NCI-H446 treated with DMSO at 0.1 percent for 48 hours (cell line): ENCODE data around the gene NUDT14.

Source experiments
- DNase-seq: peaks from one replicate; lab custom pipeline; 2025; lab: John Stamatoyannopoulos, UW

NUDT14 gene

GRCh38 chr14:105180592-105181548, at the start of gene NUDT14:
Gene NUDT14, minus strand, starts transcription at chr14:105181312. Its CDS starts 103 bp downstream, at chr14:105181209.
- DNase-seq: peak; percentile 32

GRCh38 chr14:105229099-105229655, 48.1 kb upstream of the NUDT14 start:
- no peak for DNase-seq

GRCh38 chr14:105228562-105228961, 47.5 kb upstream of the NUDT14 start:
- DNase-seq: no peak

DNA sequence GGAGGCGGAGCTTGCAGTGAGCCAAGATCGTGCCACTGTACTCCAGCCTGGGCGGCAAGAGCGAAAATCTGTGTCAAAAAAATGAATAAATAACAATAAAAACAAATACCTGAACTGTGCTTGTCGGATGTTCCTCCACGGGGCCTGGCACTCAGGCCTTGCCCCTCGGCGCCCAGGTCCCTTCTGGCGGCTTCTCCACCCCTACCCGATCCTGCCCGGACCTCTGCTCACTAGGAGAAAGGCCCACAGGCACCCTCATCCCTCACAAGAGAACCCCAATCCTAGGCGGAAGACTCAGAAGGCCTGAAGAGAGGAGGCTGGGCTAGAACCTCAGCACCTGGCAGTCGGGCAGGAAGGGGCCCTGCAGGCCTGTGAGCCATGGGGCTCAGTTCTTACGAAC, 46.2 kb upstream of the NUDT14 start:
- no peak for DNase-seq

GRCh38 chr14:105226198-105226597, 45.1 kb upstream of the NUDT14 start:
- no peak for DNase-seq

- no peak for DNase-seq
These were observed 43.9 kb upstream of the NUDT14 start for GRCh38 chr14:105224845-105225570.

- no peak for DNase-seq
These were observed 42.8 kb upstream of the NUDT14 start for GRCh38 chr14:105223770-105224544.

- DNase-seq: no peak
These were observed 42.1 kb upstream of the NUDT14 start for GRCh38 chr14:105223260-105223659.

- DNase-seq: no peak
These were observed 40.6 kb upstream of the NUDT14 start for GRCh38 chr14:105221598-105222178.

GRCh38 chr14:105220699-105221597, 39.8 kb upstream of the NUDT14 start:
- no peak for DNase-seq

DNA sequence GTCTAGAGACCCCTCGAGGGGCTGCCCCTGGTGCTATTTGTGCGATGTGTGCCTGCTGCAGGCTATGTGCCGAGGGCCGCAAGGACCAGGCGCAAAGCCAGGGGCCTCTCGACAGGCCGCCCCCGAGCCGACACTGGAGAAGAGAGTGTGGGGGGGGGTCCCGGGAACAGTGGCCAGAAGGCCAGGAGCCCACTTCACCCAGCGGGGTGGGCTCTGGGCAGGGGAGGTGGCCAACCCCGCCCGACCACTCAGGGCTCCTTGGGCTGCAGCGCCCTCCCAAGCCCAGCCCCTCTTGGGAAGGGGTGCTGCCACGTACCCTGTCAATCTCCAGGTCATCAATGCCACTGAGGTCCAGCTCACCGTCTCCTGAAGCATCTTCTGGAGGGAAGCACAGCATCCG, 38.6 kb upstream of the NUDT14 start:
- no peak for DNase-seq

- DNase-seq: no peak
These were observed 38.0 kb upstream of the NUDT14 start for GRCh38 chr14:105219043-105219612.

- DNase-seq: no peak
These were observed 37.5 kb upstream of the NUDT14 start for GRCh38 chr14:105218611-105219010.

GRCh38 chr14:105217774-105218173, 36.7 kb upstream of the NUDT14 start:
- no peak for DNase-seq

GRCh38 chr14:105216490-105217247, 35.6 kb upstream of the NUDT14 start:
- no peak for DNase-seq

DNA sequence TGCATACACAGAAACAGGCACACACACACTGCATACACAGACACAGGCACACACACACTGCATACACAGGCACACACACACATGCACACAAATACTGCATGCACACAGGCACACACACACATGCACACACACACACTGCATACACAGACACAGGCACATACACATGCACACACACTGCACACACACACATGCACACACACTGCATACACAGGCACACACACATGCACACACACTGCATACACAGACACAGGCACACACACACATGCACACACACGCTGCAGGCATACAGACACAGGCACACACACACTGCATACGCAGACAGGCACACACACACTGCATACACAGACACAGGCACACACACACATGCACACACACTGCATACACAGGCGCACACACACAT, 34.5 kb upstream of the NUDT14 start:
- no peak for DNase-seq

- DNase-seq: no peak
These were observed 33.3 kb upstream of the NUDT14 start for GRCh38 chr14:105214324-105214915.

DNA sequence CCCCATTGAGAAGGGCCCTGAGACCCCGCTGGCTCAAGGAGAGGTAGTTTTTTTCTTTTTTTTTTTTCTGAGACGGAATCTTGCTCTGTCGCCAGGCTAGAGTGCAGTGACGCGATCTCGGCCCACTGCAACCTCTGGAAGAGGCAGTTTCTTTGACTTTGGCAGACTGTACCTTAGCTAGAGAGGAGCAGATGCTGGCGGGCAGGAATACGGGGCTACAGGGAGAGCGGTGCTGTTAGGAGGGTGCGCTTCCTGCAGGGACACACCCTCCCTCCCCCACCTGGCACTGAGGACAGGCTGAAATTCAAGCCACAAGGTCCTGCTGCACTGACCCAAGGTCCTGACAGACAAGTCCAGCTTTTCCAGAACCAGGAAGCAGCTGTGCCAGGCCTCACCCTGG, 32.2 kb upstream of the NUDT14 start:
- DNase-seq: no peak
